ENCODE results near the gene RBM25. TPM values are rescaled to one million over a fixed set of nuclear protein-coding genes. Genes with fewer than 3 reads are reported as not detected.
A peak's percentile ranks its signal among the peaks of the same experiment; 100 is the strongest.
"Not testable (repeated sequence)": the region's sequence is repeated elsewhere in the genome, so short reads cannot be mapped to it uniquely, and the experiment has no call there.

RBM25 gene
- total RNA-seq, 3 donors from 2014 or later, result 69.9 to 90.6 (median 76.4) TPM

DNA sequence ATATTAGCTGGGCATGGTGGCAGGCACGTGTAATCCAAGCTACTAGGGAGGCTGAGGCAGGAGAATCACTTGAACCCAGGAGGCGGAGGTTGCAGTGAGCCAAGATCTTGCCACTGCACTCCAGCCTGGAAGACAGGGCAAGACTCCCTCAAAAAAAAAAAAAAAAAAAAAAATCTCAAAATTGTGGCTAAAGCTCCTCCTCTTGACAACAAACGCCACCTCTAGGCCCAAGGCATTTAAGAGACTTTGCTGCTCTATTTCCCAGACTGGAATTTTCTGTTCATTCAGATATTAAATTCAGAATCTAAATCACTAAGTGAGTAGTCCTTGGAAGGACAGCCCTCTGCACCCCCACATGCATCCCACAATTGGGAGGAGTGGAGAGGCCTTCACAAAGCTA lies 32.8 kb upstream of the RBM25 start:
- H3K27me3 ChIP-seq, result no peaks in the 10 kb centered on the region
- no peak for DNase-seq (ENCODE audit: low spot score in 2 of 2)
- intact Hi-C loops (cut with DNase I; ENCODE audit: low total_unique reads), result no loop called here
- H3K27ac ChIP-seq, result no peak overlapping the region
- peaks cover 0 to 4% of the 10 kb centered on the region in 2 donors for H3K4me1 ChIP-seq
- no peaks in the 10 kb centered on the region for H3K36me3 ChIP-seq
- H3K4me3 ChIP-seq, result peak overlapping the region in 1 of 3 donors; percentile 86
- no peaks in the 10 kb centered on the region for H3K9me3 ChIP-seq
- TF ChIP-seq POLR2AphosphoS5 (IDR thresholded peaks at IDR 0.05) (no peak), POLR2A (IDR thresholded peaks at IDR 0.05) (no peak)
- TF ChIP-seq, protein P1, sequence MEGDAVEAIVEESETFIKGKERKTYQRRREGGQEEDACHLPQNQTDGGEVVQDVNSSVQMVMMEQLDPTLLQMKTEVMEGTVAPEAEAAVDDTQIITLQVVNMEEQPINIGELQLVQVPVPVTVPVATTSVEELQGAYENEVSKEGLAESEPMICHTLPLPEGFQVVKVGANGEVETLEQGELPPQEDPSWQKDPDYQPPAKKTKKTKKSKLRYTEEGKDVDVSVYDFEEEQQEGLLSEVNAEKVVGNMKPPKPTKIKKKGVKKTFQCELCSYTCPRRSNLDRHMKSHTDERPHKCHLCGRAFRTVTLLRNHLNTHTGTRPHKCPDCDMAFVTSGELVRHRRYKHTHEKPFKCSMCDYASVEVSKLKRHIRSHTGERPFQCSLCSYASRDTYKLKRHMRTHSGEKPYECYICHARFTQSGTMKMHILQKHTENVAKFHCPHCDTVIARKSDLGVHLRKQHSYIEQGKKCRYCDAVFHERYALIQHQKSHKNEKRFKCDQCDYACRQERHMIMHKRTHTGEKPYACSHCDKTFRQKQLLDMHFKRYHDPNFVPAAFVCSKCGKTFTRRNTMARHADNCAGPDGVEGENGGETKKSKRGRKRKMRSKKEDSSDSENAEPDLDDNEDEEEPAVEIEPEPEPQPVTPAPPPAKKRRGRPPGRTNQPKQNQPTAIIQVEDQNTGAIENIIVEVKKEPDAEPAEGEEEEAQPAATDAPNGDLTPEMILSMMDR (IDR thresholded peaks at IDR 0.05), result no peak

DNA sequence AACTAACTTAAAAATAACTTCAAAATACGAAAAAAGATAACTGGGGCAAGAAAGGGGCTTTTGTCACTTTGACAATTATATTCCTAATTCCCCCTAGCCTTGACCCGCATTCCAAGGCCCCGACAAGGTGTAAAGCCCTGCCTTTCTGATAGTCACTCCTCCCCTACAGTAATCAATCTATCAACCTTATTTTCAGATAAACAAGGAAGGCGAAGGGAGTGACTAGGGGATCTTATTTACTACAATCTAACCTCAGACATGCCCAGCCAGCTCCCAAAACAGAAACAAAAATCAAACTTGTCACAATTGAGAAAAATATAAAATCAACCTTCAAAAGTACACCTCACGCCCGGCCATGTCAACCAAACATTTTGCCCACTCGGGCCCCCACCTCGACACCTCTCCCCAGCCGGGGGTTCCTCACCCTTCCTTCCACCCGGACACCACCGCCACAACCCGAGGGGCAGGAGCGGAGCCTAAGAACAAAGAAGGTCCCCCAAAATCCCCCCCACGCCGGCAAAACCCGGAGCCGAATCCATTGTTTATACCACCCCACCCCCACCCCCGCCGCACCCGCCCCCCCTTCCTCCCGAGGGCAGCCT lies 32.0 kb upstream of the RBM25 start:
- TF ChIP-seq POLR2AphosphoS5 (IDR thresholded peaks at IDR 0.05) (no peak), POLR2A (IDR thresholded peaks at IDR 0.05) (no peak)
- TF ChIP-seq, protein P1 (IDR thresholded peaks at IDR 0.05), result no peak

DNA sequence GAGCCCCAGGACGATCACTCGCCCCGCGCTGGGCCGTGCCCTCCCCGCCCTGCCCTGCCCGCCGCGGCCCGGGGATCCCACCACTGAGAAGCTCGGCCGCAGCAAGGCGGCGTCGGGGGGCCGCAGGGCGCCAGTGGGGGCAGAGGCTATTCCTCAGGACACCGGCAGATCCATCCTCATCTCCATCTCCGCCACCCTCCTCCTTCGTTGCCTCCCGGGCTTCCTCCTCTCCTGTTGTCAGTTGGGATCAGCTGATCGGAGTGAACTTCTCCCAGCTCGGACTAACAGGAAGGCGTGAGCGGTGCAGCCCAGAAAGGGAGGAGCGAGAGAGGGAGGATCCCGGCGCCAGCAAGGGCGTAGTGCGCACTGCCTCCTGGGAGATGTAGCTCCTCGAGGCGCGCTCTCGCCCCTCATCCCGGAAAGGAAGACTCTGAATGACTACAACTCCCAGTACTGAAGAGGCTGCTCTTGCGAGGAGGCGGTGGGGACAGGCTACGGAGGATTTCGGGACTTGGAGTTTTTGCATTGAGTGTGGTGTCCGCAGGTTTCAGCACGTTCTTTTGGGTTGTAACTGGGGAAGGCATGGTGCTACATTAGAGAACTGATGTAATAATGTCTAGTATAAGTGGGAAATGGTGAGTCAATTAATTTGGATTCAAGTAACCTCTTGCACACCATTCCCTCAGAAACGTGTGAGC lies 31.3 kb upstream of the RBM25 start, which contains the start of gene ZFYVE1:
Gene ZFYVE1, minus strand, starts transcription at position 262 of the 698 bp plus-strand sequence. CDS start 2,598 bp downstream, outside the sequence.
- intact Hi-C loops (cut with DNase I; ENCODE audit: low total_unique reads), result no loop called here
- Histone ChIP-seq H3K27me3 (no peaks in the 10 kb centered on the region), H3K4me1 (peaks cover 0 to 4% of the 10 kb centered on the region in 2 donors), H3K9me3 (no peaks in the 10 kb centered on the region), H3K27ac (peak within 1 kb of the TSS; percentile 93 to 95), H3K4me3 (peak within 1 kb of the TSS; percentile 61 to 98 (median 86)), H3K36me3 (no peaks in the 10 kb centered on the region)
- TF ChIP-seq POLR2AphosphoS5 (IDR thresholded peaks at IDR 0.05) (peak; percentile 78 to 94 (median 81)), POLR2A (IDR thresholded peaks at IDR 0.05) (peak; percentile 37)
- TF ChIP-seq, protein P1 (IDR thresholded peaks at IDR 0.05), result no peak
- peak; percentile 95 to 97 for DNase-seq (ENCODE audit: low spot score in 2 of 2)

More for the DNA sequence above, 32.0 kb upstream of the RBM25 start:
- intact Hi-C loops (cut with DNase I; ENCODE audit: low total_unique reads), result no loop called here
- H3K27me3 ChIP-seq, result no peaks in the 10 kb centered on the region
- H3K4me1 ChIP-seq, result peaks cover 0 to 4% of the 10 kb centered on the region in 2 donors
- peak overlapping the region; percentile 93 to 95 for H3K27ac ChIP-seq
- DNase-seq (ENCODE audit: low spot score in 2 of 2), result no peak
- H3K9me3 ChIP-seq, result no peaks in the 10 kb centered on the region
- peak overlapping the region; percentile 61 to 98 (median 86) for H3K4me3 ChIP-seq
- no peaks in the 10 kb centered on the region for H3K36me3 ChIP-seq

DNA sequence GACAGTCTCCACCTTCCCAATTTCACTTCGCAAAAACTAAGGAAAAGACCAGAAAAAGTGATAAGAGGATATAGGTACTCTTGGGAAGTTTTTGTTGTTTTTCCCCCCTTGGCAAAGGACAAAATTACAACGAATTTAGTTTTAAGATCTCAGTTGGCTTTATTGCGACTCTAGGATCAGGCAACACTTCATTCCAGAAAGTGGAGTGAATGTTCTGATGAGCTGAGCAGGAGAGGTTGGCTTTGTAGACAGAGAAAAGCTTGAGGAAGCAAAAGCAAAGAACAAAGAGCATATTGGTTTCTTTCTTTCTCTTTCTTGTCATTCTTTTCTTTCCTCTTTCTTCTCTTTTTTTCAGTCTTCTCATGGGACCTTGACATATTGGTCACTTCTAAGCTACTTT lies 30.8 kb upstream of the RBM25 start:
- Histone ChIP-seq H3K9me3 (no peaks in the 10 kb centered on the region), H3K27me3 (no peaks in the 10 kb centered on the region), H3K4me3 (peak overlapping the region; percentile 61 to 98 (median 86)), H3K36me3 (no peaks in the 10 kb centered on the region), H3K27ac (no peak overlapping the region), H3K4me1 (peaks cover 0 to 4% of the 10 kb centered on the region in 2 donors)
- TF ChIP-seq, protein P1 (IDR thresholded peaks at IDR 0.05), result no peak
- TF ChIP-seq POLR2A (IDR thresholded peaks at IDR 0.05), result no peak
- no peak for TF ChIP-seq POLR2AphosphoS5 (IDR thresholded peaks at IDR 0.05)
- no peak for DNase-seq (ENCODE audit: low spot score in 2 of 2)
- intact Hi-C loops (cut with DNase I; ENCODE audit: low total_unique reads), result no loop called here

DNA sequence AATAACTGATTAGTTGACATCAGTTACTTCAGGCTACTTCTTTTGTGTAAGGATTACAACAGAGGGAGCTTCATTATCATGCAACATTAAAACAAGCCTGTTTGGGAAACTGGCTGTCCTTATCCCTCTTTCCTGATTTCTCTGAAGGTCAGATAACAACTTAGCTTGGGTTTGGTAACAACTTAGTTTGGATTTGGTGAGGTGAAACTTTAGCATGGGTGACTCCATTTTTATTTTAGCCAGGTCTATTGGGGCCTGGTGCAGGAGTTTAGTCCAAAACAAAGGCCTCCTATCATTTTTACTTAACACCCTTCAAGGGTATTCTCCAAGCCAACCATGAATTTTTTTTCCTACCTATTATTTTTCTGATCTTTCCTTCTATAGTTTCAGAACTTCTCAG lies 30.4 kb upstream of the RBM25 start:
- Histone ChIP-seq H3K27me3 (no peaks in the 10 kb centered on the region), H3K4me1 (peaks cover 0 to 4% of the 10 kb centered on the region in 2 donors), H3K9me3 (no peaks in the 10 kb centered on the region), H3K4me3 (no peak overlapping the region), H3K27ac (no peak overlapping the region), H3K36me3 (no peaks in the 10 kb centered on the region)
- no peak for DNase-seq (ENCODE audit: low spot score in 2 of 2)
- intact Hi-C loops (cut with DNase I; ENCODE audit: low total_unique reads), result no loop called here
- no peak for TF ChIP-seq POLR2A (IDR thresholded peaks at IDR 0.05)
- TF ChIP-seq POLR2AphosphoS5 (IDR thresholded peaks at IDR 0.05), result no peak
- TF ChIP-seq, protein P1 (IDR thresholded peaks at IDR 0.05), result no peak

DNA sequence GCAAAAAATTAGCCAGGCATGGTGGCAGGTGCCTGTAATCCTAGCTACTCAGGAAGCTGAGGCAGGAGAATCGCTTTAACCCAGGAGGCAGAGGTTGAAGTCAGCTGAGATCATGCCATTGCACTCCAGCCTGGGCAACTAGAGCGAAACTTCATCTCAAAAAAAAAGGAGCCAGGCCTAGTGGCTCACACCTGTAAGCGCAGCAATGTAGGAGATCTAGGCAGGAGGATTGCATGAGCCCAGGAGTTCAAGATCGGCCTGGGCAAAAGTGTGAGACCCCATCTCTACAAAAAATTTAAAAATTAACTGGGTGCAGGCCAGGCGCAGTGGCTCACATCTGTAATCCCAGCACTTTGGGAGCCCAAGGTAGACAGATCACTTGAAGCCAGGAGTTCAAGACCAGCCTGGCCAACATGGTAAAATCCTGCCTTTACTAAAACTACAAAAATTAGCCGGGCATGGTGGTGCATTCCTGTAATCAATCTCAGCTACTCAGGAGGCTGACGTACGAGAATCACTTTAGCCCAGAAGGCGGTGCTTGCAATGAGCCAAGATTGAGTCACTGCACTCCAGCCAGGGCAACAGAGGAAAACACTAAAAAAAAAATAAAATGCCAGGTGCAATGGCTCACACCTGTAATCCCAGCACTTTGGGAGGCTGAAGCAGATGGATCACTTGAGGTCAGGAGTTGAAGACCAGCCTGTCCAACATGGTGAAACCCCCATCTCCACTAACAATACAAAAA lies 21.5 kb upstream of the RBM25 start:
- H3K4me3 ChIP-seq; intact Hi-C loops (cut with DNase I; ENCODE audit: low total_unique reads); H3K9me3 ChIP-seq; H3K27ac ChIP-seq; H3K27me3 ChIP-seq; DNase-seq (ENCODE audit: low spot score in 2 of 2); H3K36me3 ChIP-seq; H3K4me1 ChIP-seq: not testable (repeated sequence)
